IgD-negative memory B cell (primary cell): ENCODE results near the gene C5AR1. TPM values are rescaled to one million over a fixed set of nuclear protein-coding genes. Genes with fewer than 3 reads are reported as not detected.
"Not testable (repeated sequence)": the region's sequence is repeated elsewhere in the genome, so short reads cannot be mapped to it uniquely, and the experiment has no call there.

Experiments used
- H3K27ac Mint-ChIP-seq, 3 donors: one replicate each; pipeline ENCODE4 v1.8.0; 2020 to 2022; ENCODE audit warnings: mild to moderate bottlenecking in 3 of 3, mixed read lengths in 3 of 3, moderate library complexity in 1 of 3
- H3K27me3 Mint-ChIP-seq: one replicate; pipeline ENCODE4 v1.8.0; 2021; ENCODE audit warnings: mixed read lengths
- H3K36me3 Mint-ChIP-seq: one replicate; pipeline ENCODE4 v1.8.0; 2020; ENCODE audit warnings: mild to moderate bottlenecking, mixed read lengths
- H3K4me1 Mint-ChIP-seq, 3 donors: one replicate each; pipeline ENCODE4 v1.8.0; 2020 to 2022; ENCODE audit warnings: mixed read lengths in 3 of 3, mild to moderate bottlenecking in 1 of 3
- H3K4me3 Mint-ChIP-seq, 4 donors: one replicate each; pipeline ENCODE4 v1.8.0; 2020 to 2022; ENCODE audit warnings: mild to moderate bottlenecking in 4 of 4, mixed read lengths in 4 of 4, moderate library complexity in 3 of 4
- H3K9me3 Mint-ChIP-seq, 3 donors: one replicate each; pipeline ENCODE4 v1.8.0; 2020 to 2021; ENCODE audit warnings: mixed read lengths in 3 of 3, mild to moderate bottlenecking in 1 of 3
- polyA plus RNA-seq: library from polyadenylated mRNA; unstranded; fragments of 300-500 nt; fragmentation: Illumina TruSeq; gene quantifications from one replicate; pipeline ENCODE4 v1.2.3, GENCODE V29; 2021

Gene C5AR1
- polyA plus RNA-seq, 1 donor from 2014 or later: 0.30 TPM

DNA sequence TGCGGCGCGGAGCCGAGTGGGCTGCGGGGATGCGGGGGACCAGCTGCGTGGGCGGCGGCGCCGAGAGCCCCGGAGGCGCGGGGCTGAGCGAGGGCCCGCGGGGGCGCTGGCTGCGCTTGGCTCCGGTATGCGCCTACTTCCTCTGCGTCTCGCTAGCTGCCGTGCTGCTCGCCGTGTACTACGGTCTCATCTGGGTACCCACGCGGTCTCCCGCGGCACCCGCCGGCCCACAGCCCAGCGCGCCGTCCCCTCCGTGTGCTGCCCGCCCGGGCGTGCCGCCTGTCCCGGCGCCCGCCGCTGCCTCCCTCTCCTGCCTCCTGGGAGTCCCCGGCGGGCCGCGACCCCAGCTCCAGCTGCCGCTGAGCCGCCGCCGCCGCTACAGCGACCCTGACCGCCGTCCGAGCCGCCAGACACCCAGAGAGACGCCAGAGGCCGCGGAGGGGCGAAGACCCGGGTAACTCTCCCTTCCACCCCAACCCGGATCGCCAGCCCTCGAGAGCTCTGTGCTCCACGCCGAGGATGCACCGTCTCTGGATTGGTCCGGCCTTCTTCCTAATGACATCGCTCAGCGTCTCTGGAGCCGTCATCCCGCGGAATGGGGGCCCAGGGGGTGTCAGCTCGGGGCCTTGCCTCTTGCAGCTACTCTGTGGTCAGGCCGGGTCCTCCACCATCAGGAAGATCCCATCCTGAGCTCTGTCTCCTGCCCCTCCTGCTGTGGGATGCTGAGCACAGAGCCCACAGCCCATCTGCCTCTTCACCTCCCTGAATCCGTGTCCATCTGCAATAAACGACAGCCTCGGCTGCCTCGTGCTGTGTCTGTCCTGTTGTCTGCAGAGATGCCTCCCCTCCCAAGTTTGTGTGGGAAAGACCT, 34.5 kb upstream of the C5AR1 start:
- peak overlapping the region; percentile 74 to 97 (median 86) for H3K4me3 Mint-ChIP-seq
- peaks cover 10 to 15% (median 12%) of the 10 kb centered on the region in 3 donors for H3K4me1 Mint-ChIP-seq
- peaks cover 6% of the 10 kb centered on the region for H3K36me3 Mint-ChIP-seq
- H3K27me3 Mint-ChIP-seq: no peaks in the 10 kb centered on the region
- no peaks in the 10 kb centered on the region for H3K9me3 Mint-ChIP-seq
- peak overlapping the region in 1 of 3 donors; percentile 90 for H3K27ac Mint-ChIP-seq

DNA sequence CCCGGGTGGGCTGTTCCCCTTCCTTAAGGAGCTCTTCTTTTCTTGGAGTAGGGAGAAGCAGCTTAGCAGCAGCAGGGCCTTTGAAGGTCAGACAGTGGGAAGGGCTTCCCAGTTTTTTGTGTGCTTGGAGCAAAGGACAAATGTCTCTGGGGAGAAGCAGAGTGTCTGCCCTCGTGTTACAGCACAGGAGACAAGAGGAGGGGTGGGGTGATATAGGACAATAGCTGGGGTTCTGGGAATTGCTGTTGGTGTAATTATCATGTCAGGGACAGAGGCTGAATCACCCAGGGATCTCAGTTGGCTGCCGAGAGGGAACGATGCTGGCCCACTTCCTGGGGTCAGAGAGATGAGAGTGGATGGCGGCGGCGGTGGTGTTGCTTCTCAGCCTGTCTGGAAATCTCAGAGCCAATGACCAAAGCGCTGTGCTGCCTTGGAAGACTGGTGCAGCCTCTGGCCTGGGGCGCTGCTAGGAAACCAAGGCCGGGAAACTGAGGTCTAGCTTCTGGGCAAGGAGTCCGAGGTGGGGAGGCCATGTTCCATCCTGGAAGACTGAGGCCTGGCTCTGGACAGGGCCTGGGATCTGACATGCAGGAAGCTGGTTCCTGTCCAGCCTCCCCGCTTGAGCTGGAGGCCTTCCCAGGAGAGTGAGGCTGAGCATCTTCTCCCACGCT, 33.7 kb upstream of the C5AR1 start:
- Mint-ChIP-seq H3K9me3 (no peaks in the 10 kb centered on the region), H3K27ac (peak overlapping the region in 1 of 3 donors; percentile 90), H3K36me3 (peaks cover 6% of the 10 kb centered on the region), H3K27me3 (no peaks in the 10 kb centered on the region), H3K4me3 (peak overlapping the region; percentile 74 to 89 (median 86)), H3K4me1 (peaks cover 10 to 18% (median 12%) of the 10 kb centered on the region in 3 donors)

DNA sequence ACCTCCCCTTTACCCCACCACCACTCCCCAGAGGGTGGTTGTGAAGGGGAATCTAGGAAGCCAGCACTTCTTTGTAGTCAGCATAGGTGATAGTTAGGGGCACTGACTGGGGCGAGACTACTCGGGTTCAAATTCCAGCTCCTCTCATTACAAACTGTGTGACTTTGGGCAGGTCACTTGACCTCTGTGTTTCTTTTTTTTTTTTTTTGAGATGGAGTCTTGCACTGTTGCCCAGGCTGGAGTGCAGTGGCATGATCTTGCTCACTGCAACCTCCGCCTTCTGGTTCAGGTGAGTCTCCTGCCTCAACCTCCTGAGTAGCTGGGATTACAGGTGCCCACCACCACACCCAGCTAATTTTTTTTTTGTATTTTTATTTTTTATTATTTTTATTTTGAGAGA, 33.1 kb upstream of the C5AR1 start:
- Mint-ChIP-seq H3K4me3 (peak overlapping the region in 2 of 4 donors; percentile 5 to 89), H3K4me1 (peaks cover 10 to 16% (median 12%) of the 10 kb centered on the region in 3 donors), H3K27ac (peak overlapping the region in 1 of 3 donors; percentile 90)
- not testable (repeated sequence) for H3K36me3 Mint-ChIP-seq, H3K27me3 Mint-ChIP-seq, H3K9me3 Mint-ChIP-seq

DNA sequence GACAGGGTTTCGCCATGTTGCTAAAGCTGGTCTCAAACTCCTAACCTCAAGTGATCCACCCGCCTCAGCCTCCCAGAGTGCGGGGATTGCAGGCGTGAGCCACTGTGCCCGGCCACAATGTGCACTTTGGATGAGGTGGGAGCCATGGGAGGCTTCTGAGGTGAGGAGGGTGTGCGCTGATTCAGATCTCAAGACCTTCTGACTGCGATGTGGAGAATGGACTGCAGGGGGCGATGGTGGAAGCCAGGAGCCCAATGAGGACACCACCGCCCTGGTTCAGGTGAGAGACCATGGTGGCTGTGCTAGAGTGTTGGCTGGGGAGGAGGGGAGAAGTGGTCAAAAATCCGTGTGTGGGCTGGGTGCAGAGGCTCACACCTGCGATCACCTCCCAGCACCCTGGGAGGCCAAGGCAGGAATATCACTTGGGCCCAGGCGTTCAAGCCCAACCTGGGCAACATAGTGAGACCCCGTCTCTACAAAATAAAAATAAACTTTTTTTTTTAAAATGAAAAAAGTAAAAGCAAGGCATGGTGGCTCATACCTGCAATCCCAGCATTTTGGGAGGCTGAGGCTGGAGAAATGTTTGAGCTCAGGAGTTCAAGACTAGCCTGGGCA, 29.4 kb upstream of the C5AR1 start:
- H3K27ac Mint-ChIP-seq: no peak overlapping the region
- H3K9me3 Mint-ChIP-seq: no peaks in the 10 kb centered on the region
- no peaks in the 10 kb centered on the region for H3K27me3 Mint-ChIP-seq
- H3K4me1 Mint-ChIP-seq: peaks cover 8 to 15% (median 10%) of the 10 kb centered on the region in 3 donors
- peaks cover 6% of the 10 kb centered on the region for H3K36me3 Mint-ChIP-seq
- peak overlapping the region in 1 of 4 donors; percentile 24 for H3K4me3 Mint-ChIP-seq

DNA sequence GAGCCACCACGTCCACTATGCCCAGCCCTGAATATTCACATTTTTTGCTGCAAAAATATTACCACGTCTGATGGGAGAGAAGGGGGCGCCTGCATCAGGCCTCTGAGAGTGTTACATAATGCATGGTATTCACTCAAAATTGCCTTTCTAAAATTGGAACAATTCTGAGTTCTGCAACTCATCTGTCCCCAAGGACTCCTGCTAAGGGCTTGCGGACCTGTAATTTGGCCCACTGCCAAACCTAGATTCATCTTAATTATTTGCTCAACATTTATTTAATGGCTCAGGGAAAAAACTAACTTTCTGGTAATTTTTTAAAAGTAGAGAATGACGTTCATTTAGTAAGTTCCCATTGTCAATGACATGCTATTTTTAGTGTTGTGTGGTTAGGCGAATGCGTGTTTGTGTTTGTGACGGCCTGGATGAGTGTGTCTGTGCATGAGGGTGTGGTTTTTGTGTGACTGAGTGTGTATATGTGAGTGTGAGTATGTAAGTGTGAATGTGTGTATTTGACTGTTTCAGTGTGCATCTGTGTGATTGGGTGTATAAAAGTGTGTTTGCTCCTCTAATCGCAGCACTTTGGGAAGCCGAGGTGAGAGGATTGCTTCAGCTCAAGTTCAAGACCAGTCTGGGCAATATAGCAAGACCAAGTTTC, 26.1 kb upstream of the C5AR1 start:
- Mint-ChIP-seq H3K4me3 (no peak overlapping the region), H3K36me3 (peaks cover 3% of the 10 kb centered on the region), H3K27ac (no peak overlapping the region), H3K27me3 (no peaks in the 10 kb centered on the region), H3K4me1 (peaks cover 8 to 15% (median 11%) of the 10 kb centered on the region in 3 donors), H3K9me3 (no peaks in the 10 kb centered on the region)

DNA sequence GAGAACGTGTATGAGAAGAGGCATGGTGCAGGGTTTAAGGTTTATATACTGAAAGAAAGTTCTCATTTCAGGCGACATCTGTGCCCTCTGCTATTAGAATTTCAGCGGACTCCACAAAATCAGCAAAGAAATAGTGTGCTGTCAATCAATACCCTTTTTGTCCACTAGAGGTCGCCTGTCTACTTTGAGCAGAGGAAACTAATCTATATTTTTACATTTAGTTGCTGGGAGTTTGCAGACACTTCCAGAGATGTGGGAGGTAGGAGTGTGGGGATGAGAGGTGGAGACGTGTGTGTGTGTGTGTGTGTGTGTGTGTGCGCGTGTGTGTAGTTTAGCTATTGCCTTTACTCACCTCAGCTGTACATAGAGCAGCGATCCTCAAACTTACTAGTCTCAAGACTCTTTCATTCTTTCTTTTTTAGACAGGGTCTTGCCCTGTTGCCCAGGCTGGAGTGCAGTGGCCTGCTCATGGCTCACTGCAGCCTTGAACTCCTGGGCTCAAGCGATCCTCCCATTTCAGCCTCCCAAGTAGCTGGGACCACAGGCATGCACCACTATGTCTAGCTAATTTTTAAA, 25.2 kb upstream of the C5AR1 start:
- peaks cover 0 to 2% (median 0%) of the 10 kb centered on the region in 3 donors for H3K9me3 Mint-ChIP-seq
- H3K27ac Mint-ChIP-seq: peak overlapping the region; percentile 25 to 46 (median 25)
- peak overlapping the region in 1 of 4 donors; percentile 11 for H3K4me3 Mint-ChIP-seq
- H3K36me3 Mint-ChIP-seq: peaks cover 2% of the 10 kb centered on the region
- no peaks in the 10 kb centered on the region for H3K27me3 Mint-ChIP-seq
- peaks cover 13 to 18% (median 14%) of the 10 kb centered on the region in 3 donors for H3K4me1 Mint-ChIP-seq

DNA sequence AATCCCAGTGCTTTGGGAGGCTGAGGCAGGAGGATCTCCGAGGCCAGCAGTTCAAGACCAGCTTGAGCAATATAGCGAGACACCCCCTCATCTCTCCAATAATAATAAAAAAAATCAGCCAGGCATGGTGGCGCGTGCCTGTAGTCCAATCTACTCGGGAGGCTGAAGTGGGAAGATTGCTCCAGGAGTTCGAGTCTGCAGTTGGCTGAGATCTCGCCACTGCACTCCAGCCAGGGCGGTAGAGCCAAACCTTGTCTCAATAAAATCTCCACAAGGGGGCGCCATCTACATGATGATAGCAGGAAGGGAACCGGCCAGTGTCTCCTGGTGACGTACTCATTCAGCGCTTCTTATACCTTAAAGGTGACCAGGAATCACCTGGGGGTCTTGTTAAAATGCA, 13.6 kb upstream of the C5AR1 start:
- Mint-ChIP-seq H3K4me1 (peaks cover 6 to 11% (median 7%) of the 10 kb centered on the region in 3 donors), H3K27ac (peak overlapping the region in 2 of 3 donors; percentile 70 to 80), H3K36me3 (peaks cover 1% of the 10 kb centered on the region), H3K4me3 (peak overlapping the region in 1 of 4 donors; percentile 17), H3K9me3 (no peaks in the 10 kb centered on the region), H3K27me3 (peaks cover 6% of the 10 kb centered on the region)

DNA sequence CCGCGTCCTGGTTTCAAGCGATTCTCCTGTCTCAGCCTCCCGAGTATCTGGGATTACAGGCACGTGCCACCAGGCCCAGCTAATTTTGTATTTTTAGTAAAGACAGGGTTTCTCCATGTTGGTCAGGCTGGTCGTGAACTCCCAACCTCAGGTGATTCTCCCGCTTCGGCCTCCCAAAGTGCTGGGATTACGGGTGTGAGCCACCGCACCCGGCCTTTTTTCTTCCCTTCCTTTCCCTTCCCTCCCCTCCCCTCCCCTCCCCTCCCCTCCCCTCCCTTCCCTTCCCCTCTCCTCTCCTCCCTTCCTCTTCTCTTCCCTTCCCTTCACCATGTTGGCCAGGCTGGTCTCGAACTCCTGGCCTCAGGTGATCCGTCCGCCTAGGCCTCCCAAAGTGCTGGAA, 8.8 kb upstream of the C5AR1 start:
- peaks cover 17 to 29% (median 21%) of the 10 kb centered on the region in 3 donors for H3K4me1 Mint-ChIP-seq
- not testable (repeated sequence) for H3K27me3 Mint-ChIP-seq, H3K36me3 Mint-ChIP-seq, H3K9me3 Mint-ChIP-seq, H3K27ac Mint-ChIP-seq
- H3K4me3 Mint-ChIP-seq: peak overlapping the region in 1 of 4 donors; percentile 79

DNA sequence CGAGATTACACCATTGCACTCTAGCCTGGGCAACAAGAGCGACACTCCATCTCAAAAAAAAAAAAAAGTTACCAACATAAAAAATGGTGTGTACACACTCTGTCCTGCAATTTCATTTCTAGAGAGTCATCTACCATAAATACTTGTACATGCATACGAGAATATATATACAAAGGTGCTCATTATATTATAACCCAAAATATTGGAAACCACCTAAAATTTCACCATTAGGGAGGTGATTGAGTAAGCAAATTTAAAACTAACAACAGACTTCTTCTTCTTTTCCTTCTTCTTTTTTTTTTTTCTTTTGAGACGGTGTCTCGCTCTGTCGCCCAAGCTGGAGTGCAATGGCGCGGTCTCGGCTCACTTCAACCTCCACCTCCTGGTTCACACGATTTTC, 7.4 kb upstream of the C5AR1 start:
- peak overlapping the region in 1 of 4 donors; percentile 47 for H3K4me3 Mint-ChIP-seq
- peaks cover 0 to 5% (median 0%) of the 10 kb centered on the region in 3 donors for H3K9me3 Mint-ChIP-seq
- peaks cover 13 to 27% (median 19%) of the 10 kb centered on the region in 3 donors for H3K4me1 Mint-ChIP-seq
- H3K36me3 Mint-ChIP-seq: no peaks in the 10 kb centered on the region
- peaks cover 14% of the 10 kb centered on the region for H3K27me3 Mint-ChIP-seq
- H3K27ac Mint-ChIP-seq: peak overlapping the region in 2 of 3 donors; percentile 64 to 91

DNA sequence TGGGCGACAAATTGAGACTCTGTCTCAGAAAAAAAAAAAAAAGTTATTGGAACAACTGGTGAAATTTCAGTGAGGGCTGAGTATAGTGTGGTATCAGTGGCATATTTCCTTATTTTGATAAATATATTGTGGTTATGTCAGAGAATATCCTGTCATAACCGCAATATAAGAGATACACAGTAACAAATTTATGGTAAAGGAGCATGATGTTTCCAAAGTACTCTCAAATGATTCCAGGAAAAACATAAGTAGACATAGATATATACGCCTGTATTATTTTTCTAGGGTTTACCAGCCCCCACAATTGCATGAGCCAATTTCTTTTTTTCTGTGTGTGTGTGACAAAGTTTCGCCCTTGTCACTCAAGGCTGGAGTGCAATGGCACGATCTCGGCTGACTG, 5.7 kb upstream of the C5AR1 start:
- Mint-ChIP-seq H3K4me1 (peaks cover 13 to 27% (median 19%) of the 10 kb centered on the region in 3 donors), H3K4me3 (no peak overlapping the region), H3K9me3 (peaks cover 0 to 5% (median 0%) of the 10 kb centered on the region in 3 donors), H3K27me3 (peaks cover 14% of the 10 kb centered on the region), H3K27ac (no peak overlapping the region), H3K36me3 (no peaks in the 10 kb centered on the region)

DNA sequence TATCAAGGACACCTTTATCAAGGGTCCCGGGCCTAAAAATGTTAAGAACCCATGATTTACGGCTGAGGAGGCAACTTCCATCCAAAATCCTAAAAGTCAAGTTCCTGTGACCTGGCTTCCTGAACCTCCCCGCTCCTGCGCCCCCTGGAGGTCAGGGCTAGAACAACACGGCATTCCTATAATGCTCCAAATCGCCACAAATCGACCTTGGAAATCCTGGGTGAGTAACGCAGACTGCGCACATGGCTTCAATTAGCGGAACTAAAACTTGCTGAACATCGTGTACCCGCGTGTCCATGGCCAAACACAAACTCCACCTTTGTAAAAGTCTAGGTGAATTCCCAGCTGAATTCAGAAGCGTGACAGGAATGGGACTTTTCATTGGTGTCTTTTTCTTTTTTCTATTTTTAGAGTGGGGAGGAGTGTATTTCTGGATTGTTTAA, 4.3 kb upstream of the C5AR1 start:
- Mint-ChIP-seq H3K27me3 (peaks cover 10% of the 10 kb centered on the region), H3K9me3 (peaks cover 0 to 5% (median 0%) of the 10 kb centered on the region in 3 donors), H3K36me3 (no peaks in the 10 kb centered on the region), H3K4me1 (peaks cover 13 to 22% (median 14%) of the 10 kb centered on the region in 3 donors), H3K4me3 (peak overlapping the region in 1 of 4 donors; percentile 26), H3K27ac (no peak overlapping the region)

DNA sequence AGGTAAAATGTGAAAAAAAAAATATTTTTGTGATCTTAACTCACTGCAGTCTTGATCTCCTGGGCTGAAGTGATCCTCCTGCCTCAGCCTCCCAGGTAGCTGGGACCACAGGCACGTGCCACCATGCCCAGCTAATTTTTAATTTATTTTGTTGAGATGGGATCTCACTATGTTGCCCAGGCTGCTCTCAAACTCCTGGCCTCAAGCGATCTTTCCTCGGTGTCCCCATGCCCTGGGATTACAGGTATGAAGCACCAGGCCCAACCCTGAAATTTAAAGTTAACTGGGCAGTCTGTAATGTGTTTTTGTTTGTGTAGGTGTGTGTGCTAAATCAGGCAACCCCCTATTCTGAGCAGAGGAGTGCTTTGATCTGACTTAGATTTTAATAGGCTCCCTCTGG, 3.4 kb upstream of the C5AR1 start:
- Mint-ChIP-seq H3K4me1 (peaks cover 13 to 17% (median 13%) of the 10 kb centered on the region in 3 donors), H3K27me3 (peaks cover 11% of the 10 kb centered on the region)

DNA sequence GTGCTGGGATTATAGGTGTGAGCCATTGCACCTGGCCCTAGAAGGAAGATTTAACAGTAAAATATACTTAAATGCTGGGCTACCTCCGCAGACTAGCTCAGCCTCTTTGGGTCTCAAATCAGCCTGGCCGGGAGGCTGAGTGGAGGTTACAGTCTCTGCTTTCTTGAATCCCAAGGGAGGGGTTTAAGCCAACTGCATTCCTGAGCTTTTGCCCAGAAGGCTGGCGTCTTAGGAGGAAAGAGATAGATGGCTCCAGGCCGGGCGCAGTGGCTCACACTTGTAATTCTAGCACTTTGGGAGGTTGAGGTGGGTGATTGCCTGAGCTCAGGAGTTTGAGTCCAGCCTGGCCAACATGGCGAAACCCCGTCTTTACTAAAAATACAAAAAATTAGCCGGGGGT, 623 bp upstream of the C5AR1 start:
- H3K9me3 Mint-ChIP-seq: peaks cover 0 to 7% (median 0%) of the 10 kb centered on the region in 3 donors
- H3K36me3 Mint-ChIP-seq: no peaks in the 10 kb centered on the region
- peaks cover 14% of the 10 kb centered on the region for H3K27me3 Mint-ChIP-seq
- peaks cover 3 to 6% (median 4%) of the 10 kb centered on the region in 3 donors for H3K4me1 Mint-ChIP-seq
- H3K4me3 Mint-ChIP-seq: no peak overlapping the region
- H3K27ac Mint-ChIP-seq: no peak overlapping the region

More for the DNA sequence above, 3.4 kb upstream of the C5AR1 start:
- H3K36me3 Mint-ChIP-seq: no peaks in the 10 kb centered on the region
- H3K4me3 Mint-ChIP-seq: no peak overlapping the region
- H3K27ac Mint-ChIP-seq: no peak overlapping the region
- H3K9me3 Mint-ChIP-seq: peaks cover 0 to 5% (median 0%) of the 10 kb centered on the region in 3 donors

DNA sequence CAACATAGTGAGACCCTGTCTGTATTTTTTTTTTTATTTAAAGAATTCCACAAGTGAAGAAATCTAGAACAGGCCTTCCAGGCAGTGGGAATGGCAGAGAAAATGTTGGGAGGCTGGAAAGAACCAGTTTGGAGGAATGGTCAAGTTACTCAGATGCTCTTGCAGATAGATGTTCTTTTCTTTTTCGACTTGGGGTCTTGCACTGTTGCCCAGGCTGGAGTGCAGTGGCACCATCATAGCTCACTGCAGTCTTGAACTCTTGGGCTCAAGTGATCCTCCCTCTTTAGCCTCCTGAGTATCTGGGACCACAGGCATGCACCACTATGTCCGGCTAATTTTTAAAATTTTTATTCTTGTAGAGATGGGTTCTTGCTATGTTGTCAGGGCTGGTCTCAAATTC, 662 bp downstream of the C5AR1 start:
- H3K4me3 Mint-ChIP-seq: no peak overlapping the region
- no peaks in the 10 kb centered on the region for H3K36me3 Mint-ChIP-seq
- H3K27me3 Mint-ChIP-seq: peaks cover 12% of the 10 kb centered on the region
- H3K27ac Mint-ChIP-seq: no peak overlapping the region
- peaks cover 2% of the 10 kb centered on the region in 3 donors for H3K4me1 Mint-ChIP-seq
- peaks cover 0 to 7% (median 3%) of the 10 kb centered on the region in 3 donors for H3K9me3 Mint-ChIP-seq
